Neutrophil (primary cell): ENCODE measurements around the gene PPT1.
A peak's percentile ranks its signal among the peaks of the same experiment; 100 is the strongest.

Experiments
- H3K27ac ChIP-seq: fragments of 200-600 bp; sonication (generic); 2 replicates; pipeline ENCODE4 v1.5.1; 2016; ENCODE audit warnings: mild to moderate bottlenecking, moderate library complexity
- H3K27me3 ChIP-seq: fragments of 200-600 bp; sonication (generic); 2 replicates; pipeline ENCODE4 v1.6.0; 2016; ENCODE audit warnings: mild to moderate bottlenecking
- H3K36me3 ChIP-seq: fragments of 200-600 bp; sonication (generic); 2 replicates; pipeline ENCODE4 v1.5.1; 2017
- H3K4me1 ChIP-seq, 2 experiments: fragments of 200-600 bp in 1 of 2; sonication (generic) in 1 of 2; 1 replicate in 1 of 2; 2 replicates in 1 of 2; pipeline versions ENCODE4 v1.5.1 to v1.6.1; 2013 to 2016; ENCODE audit warnings: low read depth in 1 of 2, low read length in 1 of 2, mild to moderate bottlenecking in 1 of 2, moderate library complexity in 1 of 2; ENCODE audit not compliant: control insufficient read depth in 1 of 2, insufficient read depth in 1 of 2
- H3K4me3 ChIP-seq, 2 experiments: fragments of 200-600 bp in 1 of 2; sonication (generic) in 1 of 2; 1 replicate in 1 of 2; 2 replicates in 1 of 2; pipeline ENCODE4 v1.5.1; 2013 to 2016; ENCODE audit warnings: low read depth in 1 of 2, low read length in 1 of 2, mild to moderate bottlenecking in 1 of 2, moderate library complexity in 1 of 2
- H3K9me3 ChIP-seq: fragments of 200-600 bp; sonication (generic); 2 replicates; pipeline ENCODE4 v1.5.1; 2016
- TF ChIP-seq, protein P1 (sequence below): fragments of 200-600 bp; sonication (generic); IDR thresholded peaks from 2 replicates; pipeline ENCODE4 v1.5.1; 2016; ENCODE audit warnings: antibody characterized with exemption

The PPT1 gene

DNA sequence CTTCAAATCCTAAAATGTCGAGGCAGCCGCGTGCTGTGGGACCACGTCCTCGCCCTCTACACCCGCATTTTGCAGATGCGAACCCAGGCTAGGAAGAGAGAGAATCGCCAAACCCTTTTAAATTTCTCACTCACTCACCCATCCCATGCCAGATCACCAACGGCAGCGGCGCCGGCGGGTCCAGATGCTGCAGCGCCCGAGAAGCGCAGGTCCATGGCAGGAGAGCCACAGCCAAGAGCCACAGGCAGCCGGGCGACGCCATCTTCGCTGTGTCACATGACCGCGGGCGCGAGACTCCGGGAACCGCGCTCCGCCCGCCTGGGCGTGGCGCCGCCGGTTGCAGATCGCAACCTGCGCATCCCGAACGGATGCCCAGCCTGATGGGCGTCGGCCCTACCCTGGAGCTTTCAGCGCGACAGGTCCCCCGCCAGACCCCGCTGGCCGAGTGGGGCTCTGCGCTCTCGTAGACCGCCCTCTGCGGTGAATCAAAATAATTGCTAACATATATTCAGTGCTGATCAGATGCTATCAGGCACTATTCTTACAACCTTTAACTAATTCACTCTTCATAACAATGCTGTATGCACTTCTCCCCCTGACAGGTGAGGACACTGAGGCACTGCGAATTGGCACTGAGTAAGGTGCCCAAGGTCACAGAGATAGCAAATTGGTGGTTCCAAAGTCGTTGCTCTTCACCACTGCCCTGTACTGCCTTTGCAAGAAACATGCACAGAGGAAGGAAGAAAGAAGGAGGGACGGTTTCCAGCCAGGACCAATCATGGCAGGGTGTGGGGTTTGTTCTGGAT lies at the start of gene PPT1:
TSS of gene PPT1 (minus strand) at position 276 of the 806 bp plus-strand sequence. CDS start at position 262, 14 bp downstream.
- Histone ChIP-seq H3K27me3 (no peaks in the 10 kb centered on the region), H3K4me3 (peak within 1 kb of the TSS; percentile 85 to 95), H3K27ac (peak within 1 kb of the TSS; percentile 87), H3K36me3 (no peaks in the 10 kb centered on the region), H3K4me1 (peaks cover 56 to 57% of the 10 kb centered on the region in 2 experiments), H3K9me3 (no peaks in the 10 kb centered on the region)
- TF ChIP-seq, protein P1, sequence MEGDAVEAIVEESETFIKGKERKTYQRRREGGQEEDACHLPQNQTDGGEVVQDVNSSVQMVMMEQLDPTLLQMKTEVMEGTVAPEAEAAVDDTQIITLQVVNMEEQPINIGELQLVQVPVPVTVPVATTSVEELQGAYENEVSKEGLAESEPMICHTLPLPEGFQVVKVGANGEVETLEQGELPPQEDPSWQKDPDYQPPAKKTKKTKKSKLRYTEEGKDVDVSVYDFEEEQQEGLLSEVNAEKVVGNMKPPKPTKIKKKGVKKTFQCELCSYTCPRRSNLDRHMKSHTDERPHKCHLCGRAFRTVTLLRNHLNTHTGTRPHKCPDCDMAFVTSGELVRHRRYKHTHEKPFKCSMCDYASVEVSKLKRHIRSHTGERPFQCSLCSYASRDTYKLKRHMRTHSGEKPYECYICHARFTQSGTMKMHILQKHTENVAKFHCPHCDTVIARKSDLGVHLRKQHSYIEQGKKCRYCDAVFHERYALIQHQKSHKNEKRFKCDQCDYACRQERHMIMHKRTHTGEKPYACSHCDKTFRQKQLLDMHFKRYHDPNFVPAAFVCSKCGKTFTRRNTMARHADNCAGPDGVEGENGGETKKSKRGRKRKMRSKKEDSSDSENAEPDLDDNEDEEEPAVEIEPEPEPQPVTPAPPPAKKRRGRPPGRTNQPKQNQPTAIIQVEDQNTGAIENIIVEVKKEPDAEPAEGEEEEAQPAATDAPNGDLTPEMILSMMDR: peak; percentile 21

DNA sequence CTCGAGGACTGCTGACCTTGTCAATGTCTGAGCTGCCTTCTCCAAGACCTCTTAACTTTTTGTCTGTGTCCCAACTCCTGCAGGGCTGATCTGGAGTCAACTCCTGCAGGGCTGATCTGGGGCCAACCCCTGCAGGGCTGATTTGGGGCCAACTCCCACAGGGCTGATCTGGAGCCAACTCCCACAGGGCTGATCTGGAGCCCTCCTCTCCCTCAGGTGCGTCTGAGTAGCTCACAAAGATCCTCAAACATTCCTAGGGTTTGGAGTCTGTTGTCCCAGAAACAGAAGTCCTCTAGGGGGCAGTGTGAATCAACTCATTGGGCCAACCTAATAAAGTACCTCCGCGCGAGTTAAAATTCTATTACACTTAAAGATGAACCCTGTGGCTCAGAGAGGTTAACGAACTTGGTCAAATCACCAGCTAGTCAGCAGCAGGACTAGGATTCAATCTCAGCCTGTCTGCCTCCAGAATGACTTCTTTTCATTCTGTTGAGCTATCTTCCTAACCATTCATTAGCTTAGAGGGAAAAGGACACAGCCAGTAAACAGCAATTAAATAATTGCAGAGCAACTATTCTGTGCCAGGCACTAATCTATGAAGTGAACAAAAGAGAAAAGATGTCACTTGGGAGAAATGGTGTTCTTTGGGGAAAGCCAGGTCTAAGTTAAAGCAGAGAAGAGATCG lies 47.0 kb upstream of the PPT1 start:
- no peaks in the 10 kb centered on the region for H3K9me3 ChIP-seq
- TF ChIP-seq, protein P1: peak; percentile 76
- H3K27ac ChIP-seq: no peak overlapping the region
- H3K27me3 ChIP-seq: peaks cover 26% of the 10 kb centered on the region
- H3K4me3 ChIP-seq: no peak overlapping the region
- no peaks in the 10 kb centered on the region for H3K36me3 ChIP-seq
- no peaks in the 10 kb centered on the region for H3K4me1 ChIP-seq

DNA sequence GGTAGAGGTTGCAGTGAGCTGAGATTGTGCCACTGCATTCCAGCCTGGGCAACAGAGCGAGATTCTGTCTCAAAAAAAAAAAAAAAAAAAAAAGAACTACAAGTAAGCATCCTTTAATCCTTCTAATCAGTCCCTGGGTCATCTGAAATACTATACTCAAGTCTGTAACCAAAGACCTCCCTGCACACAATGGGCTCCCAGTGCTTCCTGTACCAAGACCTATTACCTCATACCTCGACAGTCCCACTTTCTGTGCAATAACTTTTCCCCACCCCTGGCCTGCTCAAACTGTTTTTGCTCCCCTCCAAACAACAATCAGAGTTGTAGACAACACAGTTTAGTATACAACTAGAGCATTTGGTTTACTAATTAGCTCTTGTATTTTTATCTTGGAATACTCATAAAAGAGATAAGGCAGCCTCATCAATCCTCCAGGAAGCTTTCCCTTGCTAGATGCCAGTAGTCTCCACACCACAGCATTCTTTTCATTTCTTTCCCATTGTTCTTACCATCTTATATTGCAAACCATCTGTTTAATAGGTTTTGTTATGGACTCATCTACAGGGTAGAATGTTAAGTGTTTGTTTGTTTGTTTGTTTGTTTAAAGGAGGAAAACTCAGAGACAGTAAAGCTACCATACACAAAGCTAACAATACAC lies 45.0 kb upstream of the PPT1 start:
- H3K4me3 ChIP-seq: no peak overlapping the region

DNA sequence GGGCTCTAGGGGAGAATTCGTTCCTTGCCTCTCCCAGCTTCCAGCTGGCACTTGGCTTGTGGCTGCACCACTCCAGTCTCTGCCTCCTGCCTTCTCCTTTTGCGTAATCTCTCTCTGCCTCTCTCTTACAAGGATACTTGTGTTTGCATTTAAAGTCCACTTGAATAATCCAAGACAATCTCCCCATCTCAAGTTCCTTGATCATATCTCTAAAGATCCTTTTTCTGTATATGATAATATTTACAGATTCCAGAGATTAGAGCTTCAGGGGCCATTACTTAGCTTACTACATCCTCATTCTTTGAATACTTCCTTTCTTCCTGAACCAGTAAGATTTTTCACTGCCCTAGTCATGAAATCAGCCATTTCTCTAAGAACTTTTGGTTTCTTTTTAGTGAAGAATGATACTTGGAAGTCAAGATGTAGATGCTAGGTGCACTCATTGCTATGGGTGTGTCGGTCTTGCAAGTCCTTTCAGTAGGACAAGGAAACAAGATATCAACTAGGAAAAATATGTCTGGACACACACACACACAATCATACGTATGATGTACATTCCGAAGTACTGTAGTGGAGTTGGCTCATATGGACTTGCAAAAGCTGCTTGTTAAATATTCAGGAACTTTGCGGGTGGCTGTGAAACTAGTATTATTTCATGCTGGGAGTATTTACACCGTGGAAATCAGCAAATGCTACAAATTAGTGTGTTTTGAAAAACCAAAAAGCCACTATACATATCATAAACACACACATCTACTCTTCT lies 43.3 kb upstream of the PPT1 start:
- Histone ChIP-seq H3K4me3 (no peak overlapping the region), H3K4me1 (no peaks in the 10 kb centered on the region), H3K36me3 (no peaks in the 10 kb centered on the region), H3K9me3 (no peaks in the 10 kb centered on the region), H3K27me3 (peaks cover 6% of the 10 kb centered on the region), H3K27ac (no peak overlapping the region)
- TF ChIP-seq, protein P1: no peak

More for the DNA sequence above, 45.0 kb upstream of the PPT1 start:
- Histone ChIP-seq H3K27ac (no peak overlapping the region), H3K36me3 (no peaks in the 10 kb centered on the region), H3K4me1 (no peaks in the 10 kb centered on the region), H3K27me3 (peaks cover 20% of the 10 kb centered on the region), H3K9me3 (no peaks in the 10 kb centered on the region)
- TF ChIP-seq, protein P1: no peak

DNA sequence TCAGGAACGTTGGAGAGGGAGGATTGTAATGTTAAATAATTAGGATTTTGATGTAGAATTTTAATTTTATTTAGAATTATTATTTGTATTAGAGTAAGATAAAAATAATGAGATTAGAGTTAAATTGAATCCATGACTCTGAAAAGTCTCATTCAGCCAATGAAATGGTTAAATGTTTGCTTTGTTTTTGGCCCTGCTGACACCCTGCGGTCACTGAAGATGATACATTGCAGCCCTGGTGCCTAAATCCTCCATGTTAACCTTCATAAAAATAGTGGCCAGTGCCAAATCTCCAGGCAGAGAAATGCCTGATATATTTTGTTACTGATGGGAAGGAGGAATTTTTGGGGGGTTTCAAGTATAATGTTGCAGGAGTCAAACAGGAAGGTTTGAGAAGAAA lies 36.8 kb upstream of the PPT1 start:
- Histone ChIP-seq H3K9me3 (no peaks in the 10 kb centered on the region), H3K27me3 (peaks cover 8% of the 10 kb centered on the region), H3K4me3 (no peak overlapping the region), H3K27ac (no peak overlapping the region), H3K4me1 (no peaks in the 10 kb centered on the region), H3K36me3 (no peaks in the 10 kb centered on the region)
- TF ChIP-seq, protein P1: no peak
